H1 (cell line): Measurements from ENCODE around the gene C14orf119. TPM values are rescaled to one million over a fixed set of nuclear protein-coding genes. Genes with fewer than 3 reads are reported as not detected.

Experiments used
- EZH2 ChIP-seq: fragments of 200-600 bp; sonication (generic); IDR thresholded peaks from 2 replicates; pipeline ENCODE4 v1.7.1; 2012; ENCODE audit warnings: low read depth, mild to moderate bottlenecking, moderate library complexity, low read length, inconsistent platforms; ENCODE audit not compliant: severe bottlenecking
- GTF2F1 ChIP-seq: IDR thresholded peaks from 2 replicates; pipeline ENCODE4 v1.6.1; 2012; ENCODE audit warnings: low read depth, low read length, improper control_type of control experiment, borderline replicate concordance
- KDM1A ChIP-seq: fragments of 200-600, 300-600 bp; sonication (generic); IDR thresholded peaks from 2 replicates; pipeline ENCODE4 v1.7.1; 2016; ENCODE audit warnings: mild to moderate bottlenecking, low read length, borderline replicate concordance
- YY1 ChIP-seq: IDR thresholded peaks from 2 replicates; pipeline ENCODE4 v1.6.1; 2011; ENCODE audit warnings: low read depth, mild to moderate bottlenecking, low read length
- polyA plus RNA-seq, 7 experiments: library from polyadenylated mRNA; depleted of rRNA in 3 of 7; stranded (reverse) in 5 of 7; unstranded in 2 of 7; fragments of >200 nt in 5 of 7; fragments of 200-250 nt in 2 of 7; gene quantifications; 1 replicate in 5 of 7; 2 replicates in 1 of 7; 4 replicates in 1 of 7; pipeline versions ENCODE4 v1.2.1 to v1.2.3, GENCODE V29; 2011 to 2013; ENCODE audit warnings: missing spikeins in 2 of 7, mixed read lengths in 2 of 7
- total RNA-seq: library from RNA; stranded (reverse); fragmentation: NEBNext Ultra II Directional; extraction: Animal tissue kit (Norgen Biotek cat#: 25700); gene quantifications from 2 replicates; pipeline ENCODE4 v1.2.1, GENCODE V29; 2021

C14orf119 gene
- total and polyA plus RNA-seq, 2 of the 8 experiments (the other 6 are each of a cell fraction or from before 2014, with no cell fraction given) = 78.1 to 94.0 TPM

- no peak for TF ChIP-seq KDM1A
- no peak for TF ChIP-seq EZH2
- no peak for TF ChIP-seq YY1
- TF ChIP-seq GTF2F1 = no peak
These were observed 8.8 kb downstream of the C14orf119 start (continued) for GRCh38 chr14:23104070-23104590.
